Measurements from ENCODE around the gene AP1M1. TPM values are rescaled to one million over a fixed set of nuclear protein-coding genes. Genes with fewer than 3 reads are reported as not detected.

Gene AP1M1
- total and polyA plus RNA-seq, 11 donors: 26.2 to 93.4 (median 47.8) TPM

GRCh38 chr19:16207490-16208025, 9.8 kb downstream of the AP1M1 start:
- intact Hi-C loops (cut with DNase I): no loop called here
- TF ChIP-seq CTCF (IDR thresholded peaks at IDR 0.05) (no peak), POLR2A (IDR thresholded peaks at IDR 0.05) (no peak)
- ATAC-seq (no peak), DNase-seq (no peak)
- H3K4me3 ChIP-seq: no peak overlapping the region
- peaks cover 0 to 6% (median 0%) of the 10 kb centered on the region in 12 donors for H3K9me3 ChIP-seq
- 86 to 94% (median 92%) methylated on average over 8 to 12 of the region's 12 CpGs for WGBS, 4 donors
- peaks cover 0 to 23% (median 10%) of the 10 kb centered on the region in 12 donors for H3K4me1 ChIP-seq
- no peak overlapping the region for H3K27ac ChIP-seq
- H3K27me3 ChIP-seq: no peaks in the 10 kb centered on the region
- peaks cover 2 to 98% (median 75%) of the 10 kb centered on the region in 9 donors for H3K36me3 ChIP-seq

GRCh38 chr19:16208064-16208759, 10.5 kb downstream of the AP1M1 start:
- H3K27ac ChIP-seq: no peak overlapping the region
- peaks cover 2 to 94% (median 70%) of the 10 kb centered on the region in 9 donors for H3K36me3 ChIP-seq
- H3K27me3 ChIP-seq: no peaks in the 10 kb centered on the region
- TF ChIP-seq CTCF (IDR thresholded peaks at IDR 0.05) (no peak), POLR2A (IDR thresholded peaks at IDR 0.05) (no peak)
- DNase-seq: peak in 1 of 5 donors; percentile 42
- no peak overlapping the region for H3K4me3 ChIP-seq
- intact Hi-C loops (cut with DNase I): no loop called here
- H3K9me3 ChIP-seq: peaks cover 0 to 6% (median 0%) of the 10 kb centered on the region in 12 donors
- 82 to 85% (median 84%) methylated on average over 20 to 21 of the region's 21 CpGs for WGBS, 4 donors
- H3K4me1 ChIP-seq: peaks cover 0 to 23% (median 10%) of the 10 kb centered on the region in 12 donors
- ATAC-seq: no peak

GRCh38 chr19:16208847-16209665, 11.3 kb downstream of the AP1M1 start:
- WGBS, 4 donors: 86 to 91% (median 89%) methylated on average over 27 to 29 of the region's 29 CpGs
- no peak for DNase-seq
- H3K36me3 ChIP-seq: peaks cover 2 to 89% (median 65%) of the 10 kb centered on the region in 9 donors

More at GRCh38 chr19:16208847-16209665, 11.3 kb downstream of the AP1M1 start:
- H3K9me3 ChIP-seq: peaks cover 0 to 6% (median 0%) of the 10 kb centered on the region in 12 donors
- no peak for TF ChIP-seq CTCF (IDR thresholded peaks at IDR 0.05)
- no peak for TF ChIP-seq POLR2A (IDR thresholded peaks at IDR 0.05)
- peaks cover 0 to 21% (median 10%) of the 10 kb centered on the region in 12 donors for H3K4me1 ChIP-seq
- H3K27ac ChIP-seq: no peak overlapping the region
- H3K4me3 ChIP-seq: no peak overlapping the region
- no peak for ATAC-seq
- intact Hi-C loops (cut with DNase I): no loop called here
- H3K27me3 ChIP-seq: no peaks in the 10 kb centered on the region

All from heart left ventricle (tissue), 16 donors.